ENCODE results near the gene ATG9B. TPM values are rescaled to one million over a fixed set of nuclear protein-coding genes. Genes with fewer than 3 reads are reported as not detected.

ATG9B gene
- total and polyA plus RNA-seq, 2 donors (not counting 1 experiment from before 2014, with no cell fraction given), result 5.1 to 7.2 TPM

DNA sequence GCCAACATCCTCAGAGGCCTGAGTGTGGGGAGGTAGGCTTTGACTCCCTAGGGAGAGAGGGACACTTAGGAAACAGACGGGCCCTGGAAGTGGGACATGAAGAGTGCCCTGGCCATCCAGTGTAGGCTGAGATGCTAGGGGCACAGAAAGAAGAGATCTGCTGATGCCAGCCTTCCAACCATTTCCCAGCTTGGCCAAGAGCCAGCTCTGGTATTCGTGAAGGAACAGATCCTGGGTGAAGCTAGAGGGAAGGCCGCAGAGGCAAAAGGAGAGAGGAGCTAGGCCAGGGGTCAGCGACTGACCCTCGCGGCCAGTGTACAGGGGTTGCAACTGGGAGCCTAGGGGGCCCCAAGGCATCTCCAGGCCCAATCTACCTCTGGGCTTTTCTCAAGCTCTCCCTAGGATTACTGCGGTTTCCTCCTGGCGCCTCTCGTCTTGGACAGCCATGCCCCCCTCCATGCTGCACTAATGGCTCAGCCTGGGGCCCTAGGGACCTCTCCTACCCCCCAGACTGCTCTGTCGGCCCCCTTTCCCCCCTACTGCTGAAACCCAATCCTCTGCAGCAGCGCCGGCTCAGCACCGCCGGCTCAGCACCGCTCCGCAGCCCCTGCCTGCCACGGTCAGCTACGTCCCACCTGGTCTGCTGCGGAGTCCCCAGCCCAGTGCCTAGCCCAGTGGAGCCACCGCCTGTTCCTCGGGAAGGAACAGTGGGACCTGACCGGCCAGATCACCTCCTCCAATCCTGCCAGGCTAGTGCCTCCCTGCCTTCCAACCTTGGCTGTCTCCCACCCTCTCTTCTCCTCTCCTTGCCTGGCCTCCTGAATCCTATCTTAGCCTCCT lies 23.9 kb upstream of the ATG9B start, which contains the start of gene ASIC3:
Gene ASIC3, plus strand, starts transcription at position 556 of the 840 bp plus-strand sequence. CDS start 355 bp downstream, outside the sequence.
- WGBS (ENCODE audit: insufficient coverage), result 97% methylated on average over 20 of the region's 22 CpGs
- no peak within 1 kb of the TSS for H3K4me3 ChIP-seq (ENCODE audit: control extremely low read depth in 1 of 5, extremely low read depth in 1 of 5, insufficient read depth in 1 of 5, low read depth in 2 of 5, low read length in 4 of 5)
- no peak within 1 kb of the TSS for H3K9ac ChIP-seq (ENCODE audit: low read length)
- H3K9me3 Mint-ChIP-seq (ENCODE audit: insufficient read depth), result no peaks in the 10 kb centered on the region
- CTCF ChIA-PET, result no interaction called here
- intact Hi-C loops (cut with micrococcal nuclease), result no loop called here
- H3K4me2 ChIP-seq (replicated peaks; ENCODE audit: low read depth, low read length, poor library complexity, severe bottlenecking), result no peak within 1 kb of the TSS
- POLR2A ChIA-PET, result no interaction called here
- H3K9me3 ChIP-seq (ENCODE audit: control extremely low read depth in 1 of 3, control insufficient read depth in 2 of 3, insufficient read depth in 1 of 3, low read length in 2 of 3), result no peaks in the 10 kb centered on the region
- no peaks in the 10 kb centered on the region for H4K20me1 ChIP-seq (ENCODE audit: control insufficient read depth, insufficient read depth, low read length, poor library complexity, severe bottlenecking)
- no peak within 1 kb of the TSS for H3K27ac ChIP-seq (ENCODE audit: low read length in 2 of 2)
- H3K27me3 Mint-ChIP-seq, result peaks cover 6% of the 10 kb centered on the region
- no peaks in the 10 kb centered on the region for H3K79me2 ChIP-seq (ENCODE audit: control insufficient read depth, insufficient read depth, low read length)
- H3K27me3 ChIP-seq (replicated peaks in 1 of 4; ENCODE audit: control extremely low read depth in 1 of 4, control insufficient read depth in 3 of 4, insufficient read depth in 4 of 4, low read length in 3 of 4), result peaks cover 0 to 13% (median 3%) of the 10 kb centered on the region in 4 experiments
- H2AFZ ChIP-seq (ENCODE audit: insufficient read depth, low read depth, low read length, poor library complexity, severe bottlenecking), result no peak within 1 kb of the TSS
- H3K27ac Mint-ChIP-seq, result no peak within 1 kb of the TSS
- ATAC-seq (ENCODE audit: low read depth), result no peak
- peaks cover 0 to 3% of the 10 kb centered on the region in 2 donors for H3K4me1 ChIP-seq (ENCODE audit: control insufficient read depth in 2 of 2, insufficient read depth in 2 of 2, low read length in 2 of 2)
- H3K4me3 Mint-ChIP-seq, result no peak within 1 kb of the TSS
- no peaks in the 10 kb centered on the region for H3K36me3 ChIP-seq (replicated peaks in 1 of 2; ENCODE audit: control extremely low read depth in 1 of 2, control insufficient read depth in 1 of 2, extremely low read depth in 1 of 2, insufficient read depth in 2 of 2, low read length in 1 of 2)
- TF ChIP-seq EZH2 (IDR thresholded peaks at IDR 0.05; ENCODE audit: borderline replicate concordance, insufficient read depth, low read depth, low read length, poor library complexity, severe bottlenecking) (no peak), CTCF (IDR thresholded peaks at IDR 0.05) (no peak)
- peaks cover 6% of the 10 kb centered on the region for H3K4me1 Mint-ChIP-seq
- DNase-seq, result no peak
